Activated CD4-positive, alpha-beta T cell treated with anti-CD3 and anti-CD28 coated beads, Interleukin-2, amount 10 ng/mL, durations not matched to agents 24 days and 14 days (primary cell): Measurements from ENCODE around the gene ICAM4. TPM values are rescaled to one million over a fixed set of nuclear protein-coding genes. Genes with fewer than 3 reads are reported as not detected.

Source experiments
- DNase-seq: peaks from one replicate; pipeline ENCODE4 v3.0.0; 2022
- H3K27ac Mint-ChIP-seq: one replicate; pipeline ENCODE4 v1.8.0; 2022; ENCODE audit warnings: mild to moderate bottlenecking, mixed read lengths
- H3K27me3 Mint-ChIP-seq: one replicate; pipeline ENCODE4 v1.8.0; 2022; ENCODE audit warnings: mixed read lengths
- H3K36me3 Mint-ChIP-seq: one replicate; pipeline ENCODE4 v1.8.0; 2022; ENCODE audit warnings: low read depth, mild to moderate bottlenecking, mixed read lengths
- H3K4me1 Mint-ChIP-seq: one replicate; pipeline ENCODE4 v1.8.0; 2021; ENCODE audit warnings: mixed read lengths
- H3K4me3 Mint-ChIP-seq: one replicate; pipeline ENCODE4 v1.8.0; 2022; ENCODE audit warnings: mild to moderate bottlenecking, moderate library complexity, mixed read lengths
- H3K9me3 Mint-ChIP-seq: one replicate; pipeline ENCODE4 v1.8.0; 2021; ENCODE audit warnings: mixed read lengths
- intact Hi-C: fragments of 100-400 bp; cut with micrococcal nuclease; formaldehyde crosslinking; loops from one replicate; pipeline ENCODE4 v1.15.1; 2023
- total RNA-seq: library from RNA; stranded (reverse); gene quantifications from 2 replicates; pipeline ENCODE4 v1.2.3, GENCODE V29; 2022

Gene ICAM4
- total RNA-seq, 1 donor from 2014 or later = 0.79 TPM

DNA sequence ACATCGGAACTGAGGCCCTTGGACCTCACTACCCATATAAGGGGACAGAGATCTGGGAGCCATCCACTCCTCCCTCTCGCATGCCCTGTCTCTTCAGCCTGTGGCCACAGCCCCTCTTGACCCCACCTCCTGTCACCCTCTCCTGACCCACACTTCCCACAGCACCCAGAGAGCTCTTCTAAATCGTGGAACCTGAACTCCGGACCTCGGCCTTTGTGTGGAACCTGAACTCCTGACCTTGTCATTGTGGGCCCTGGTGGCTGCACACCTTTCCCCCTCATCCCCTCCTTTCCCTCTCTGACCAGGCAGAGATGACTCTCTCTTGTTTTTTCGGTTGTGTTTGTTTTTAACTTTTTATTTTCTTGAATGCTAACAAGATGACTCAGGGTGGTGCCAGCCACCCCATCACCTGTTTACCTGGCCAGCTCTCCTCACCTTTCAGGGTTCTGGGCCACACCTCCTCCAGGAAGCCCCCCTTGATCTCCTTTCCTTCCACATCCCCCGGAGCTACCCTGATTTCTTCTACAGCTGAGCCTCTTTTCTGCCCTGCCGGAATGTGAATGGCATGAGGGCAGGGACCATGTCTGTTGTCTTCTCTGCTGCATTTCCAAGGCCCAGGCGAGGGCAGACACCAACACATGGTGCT is 29.7 kb upstream of the ICAM4 start:
- no peaks in the 10 kb centered on the region for H3K27me3 Mint-ChIP-seq
- intact Hi-C loops = no loop called here
- H3K4me1 Mint-ChIP-seq = peaks cover 38% of the 10 kb centered on the region
- peaks cover 61% of the 10 kb centered on the region for H3K36me3 Mint-ChIP-seq
- H3K27ac Mint-ChIP-seq = peak overlapping the region; percentile 30
- DNase-seq = no peak
- H3K9me3 Mint-ChIP-seq = no peaks in the 10 kb centered on the region
- H3K4me3 Mint-ChIP-seq = no peak overlapping the region

DNA sequence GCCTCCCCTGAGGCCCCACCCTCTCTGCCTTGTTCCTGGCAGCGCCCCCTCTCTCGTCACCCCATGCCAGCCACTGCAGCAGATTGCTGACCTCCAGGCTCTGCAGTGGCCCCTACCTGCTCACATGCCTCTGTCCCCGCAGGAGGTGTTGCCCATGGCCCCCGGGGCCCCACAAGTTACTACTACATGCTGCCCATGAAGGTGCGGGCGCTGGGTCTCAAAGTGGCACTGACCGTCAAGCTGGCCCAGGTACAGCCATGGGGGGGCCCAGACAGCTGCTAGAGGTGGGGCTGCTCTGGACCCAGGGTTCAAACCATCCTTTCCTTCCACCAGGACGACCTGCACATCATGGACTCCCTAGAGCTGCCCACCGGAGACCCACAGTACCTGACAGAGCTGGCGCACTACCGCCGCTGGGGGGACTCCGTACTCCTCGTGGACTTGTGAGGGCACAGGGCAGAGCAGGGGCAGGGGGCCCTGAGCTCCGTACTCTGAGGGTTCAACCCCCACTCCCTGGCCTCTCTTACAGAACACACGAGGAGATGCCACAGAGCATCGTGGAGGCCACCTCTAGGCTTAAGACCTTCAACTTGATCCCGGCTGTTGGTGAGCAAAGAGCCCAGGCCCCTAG is 28.6 kb upstream of the ICAM4 start:
- no peaks in the 10 kb centered on the region for H3K27me3 Mint-ChIP-seq

DNA sequence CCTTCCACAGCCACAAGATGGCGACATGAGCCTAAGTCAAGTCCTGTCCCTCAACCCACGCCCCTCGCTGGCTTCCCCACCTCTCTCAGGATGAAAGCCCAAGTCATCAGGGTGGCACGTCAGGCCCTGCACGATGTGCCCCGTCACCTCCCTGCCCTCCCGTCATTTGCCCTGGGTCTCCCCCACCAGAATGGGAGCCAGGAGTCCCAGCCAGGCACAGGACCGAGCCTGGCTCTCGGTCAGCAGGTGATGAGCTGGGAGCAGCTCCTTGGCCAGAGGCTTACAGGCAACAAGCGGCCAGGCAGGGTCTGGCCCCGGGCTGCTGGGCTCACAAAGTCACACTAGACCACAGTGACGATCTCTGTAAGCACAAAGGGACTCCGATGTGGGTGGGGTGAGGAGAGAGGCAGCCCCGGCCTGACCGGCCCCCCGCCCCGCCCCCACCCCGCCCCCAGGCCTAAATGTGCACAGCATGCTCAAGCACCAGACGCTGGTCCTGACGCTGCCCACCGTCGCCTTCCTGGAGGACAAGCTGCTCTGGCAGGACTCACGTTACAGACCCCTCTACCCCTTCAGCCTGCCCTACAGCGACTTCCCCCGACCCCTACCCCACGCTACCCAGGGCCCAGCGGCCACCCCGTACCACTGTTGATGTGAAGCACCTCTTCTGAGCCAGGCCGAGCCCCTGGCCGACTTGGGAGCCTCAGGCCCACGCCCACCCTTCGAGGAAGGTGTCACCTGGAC is 27.4 kb upstream of the ICAM4 start:
- H3K9me3 Mint-ChIP-seq = no peaks in the 10 kb centered on the region
- H3K4me1 Mint-ChIP-seq = peaks cover 28% of the 10 kb centered on the region
- peak overlapping the region; percentile 94 for H3K27ac Mint-ChIP-seq
- H3K36me3 Mint-ChIP-seq = peaks cover 47% of the 10 kb centered on the region
- peak; percentile 97 for DNase-seq
- intact Hi-C loops = loop anchor here (1.0 kb wide), 1 partner anchor 130 kb away; no protein-coding TSS in a partner anchor
- peak overlapping the region; percentile 70 for H3K4me3 Mint-ChIP-seq
- H3K27me3 Mint-ChIP-seq = no peaks in the 10 kb centered on the region

More for the DNA sequence above, 28.6 kb upstream of the ICAM4 start:
- intact Hi-C loops = no loop called here
- H3K36me3 Mint-ChIP-seq = peaks cover 53% of the 10 kb centered on the region
- H3K4me3 Mint-ChIP-seq = no peak overlapping the region
- no peaks in the 10 kb centered on the region for H3K9me3 Mint-ChIP-seq
- H3K27ac Mint-ChIP-seq = no peak overlapping the region
- H3K4me1 Mint-ChIP-seq = peaks cover 34% of the 10 kb centered on the region
- DNase-seq = no peak

DNA sequence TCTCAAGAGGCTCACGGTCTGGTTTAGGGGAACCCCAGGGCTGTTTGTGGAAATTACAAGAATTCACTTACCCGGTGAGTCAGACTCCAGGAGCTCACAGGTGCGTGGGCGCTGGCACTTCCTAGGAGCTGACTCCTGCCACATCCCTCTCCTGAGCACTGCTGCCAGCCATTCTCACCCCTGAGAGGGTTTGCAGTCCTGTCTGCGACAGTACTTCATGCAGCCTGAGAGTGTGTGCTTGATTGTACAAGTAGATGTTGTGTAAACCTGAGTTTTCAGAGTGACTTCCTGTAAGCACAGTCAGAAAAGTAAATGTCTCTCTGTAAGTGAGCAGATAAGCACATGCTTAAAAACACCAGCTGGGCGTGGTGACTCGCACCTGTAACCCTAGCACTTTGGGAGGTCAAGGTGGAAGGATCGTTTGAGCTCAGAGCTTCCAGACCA is 26.6 kb upstream of the ICAM4 start:
- intact Hi-C loops = loop anchor here (1.0 to 2.0 kb wide), 2 partner anchors 11 to 121 kb away; partner anchors contain the start of genes ICAM1 and TYK2
- H3K9me3 Mint-ChIP-seq = no peaks in the 10 kb centered on the region

DNA sequence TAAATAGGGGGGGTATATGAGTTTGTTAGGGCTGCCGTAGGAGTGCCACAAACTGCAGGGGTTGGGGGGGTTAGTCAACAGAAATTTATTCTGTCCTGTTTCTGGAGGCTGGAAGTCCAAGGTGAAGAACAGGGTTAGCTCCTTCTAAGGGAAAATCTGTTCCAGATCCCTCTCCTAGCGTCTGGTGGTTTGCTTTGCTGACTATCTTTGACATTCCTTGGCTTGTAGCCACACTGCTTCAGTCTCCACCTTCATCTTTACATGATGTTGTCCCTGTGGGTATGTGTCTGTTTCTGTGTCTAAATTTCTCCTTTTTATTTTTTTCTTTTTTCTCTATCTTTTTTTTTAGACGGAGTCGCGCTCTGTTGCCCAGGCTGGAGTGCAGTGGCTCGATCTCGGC is 24.0 kb upstream of the ICAM4 start:
- peaks cover 24% of the 10 kb centered on the region for H3K4me1 Mint-ChIP-seq
- no peaks in the 10 kb centered on the region for H3K27me3 Mint-ChIP-seq
- peaks cover 20% of the 10 kb centered on the region for H3K36me3 Mint-ChIP-seq
- DNase-seq = no peak
- no peak overlapping the region for H3K4me3 Mint-ChIP-seq
- no peak overlapping the region for H3K27ac Mint-ChIP-seq
- intact Hi-C loops = no loop called here
- no peaks in the 10 kb centered on the region for H3K9me3 Mint-ChIP-seq

More for the DNA sequence above, 26.6 kb upstream of the ICAM4 start:
- no peaks in the 10 kb centered on the region for H3K27me3 Mint-ChIP-seq
- peak overlapping the region; percentile 70 for H3K4me3 Mint-ChIP-seq
- peaks cover 24% of the 10 kb centered on the region for H3K4me1 Mint-ChIP-seq
- DNase-seq = peak; percentile 85
- peaks cover 39% of the 10 kb centered on the region for H3K36me3 Mint-ChIP-seq
- peak overlapping the region; percentile 94 for H3K27ac Mint-ChIP-seq

DNA sequence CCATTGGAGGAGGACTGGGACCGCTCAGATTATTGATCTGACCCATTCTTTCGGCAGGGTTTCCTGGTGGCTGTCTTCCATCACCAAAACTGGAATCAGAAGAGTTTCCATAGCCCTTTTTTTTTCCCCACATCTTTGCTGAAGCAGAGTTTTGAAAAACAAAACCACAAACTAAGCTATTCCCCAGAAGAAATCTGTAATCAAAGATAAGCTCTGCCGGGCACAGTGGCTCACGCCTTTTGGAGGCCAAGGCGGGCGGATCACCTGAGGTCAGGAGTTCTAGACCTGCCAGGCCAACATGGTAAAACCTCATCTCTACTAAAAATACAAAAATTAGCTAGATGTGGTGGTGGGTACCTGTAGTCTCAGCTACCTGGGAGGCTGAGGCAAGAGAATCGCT is 20.0 kb upstream of the ICAM4 start:
- Mint-ChIP-seq H3K27me3 (no peaks in the 10 kb centered on the region), H3K4me3 (no peak overlapping the region), H3K4me1 (peaks cover 12% of the 10 kb centered on the region), H3K27ac (peak overlapping the region; percentile 26), H3K36me3 (peaks cover 6% of the 10 kb centered on the region), H3K9me3 (no peaks in the 10 kb centered on the region)
- intact Hi-C loops = no loop called here
- DNase-seq = no peak

DNA sequence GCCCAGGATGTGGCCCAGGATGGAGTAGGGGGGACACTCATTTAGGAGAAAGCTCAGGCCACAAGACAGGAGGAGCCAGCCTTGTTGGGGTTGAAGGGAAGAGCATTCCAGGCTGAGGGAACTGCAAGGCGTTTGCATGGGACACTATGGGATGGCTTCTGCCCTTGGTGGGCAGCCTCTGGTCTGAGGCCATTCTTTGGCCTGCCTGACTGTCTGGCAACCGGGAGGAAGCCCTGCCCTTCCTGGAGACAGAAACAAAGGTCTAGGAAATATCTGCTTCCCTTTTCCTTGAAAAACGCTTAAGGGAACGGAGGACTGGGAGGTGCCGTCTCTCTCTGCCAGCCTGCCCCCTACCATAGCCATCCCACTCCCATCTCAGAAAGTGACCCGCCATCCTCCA is 18.7 kb upstream of the ICAM4 start:
- Mint-ChIP-seq H3K36me3 (peaks cover 18% of the 10 kb centered on the region), H3K4me1 (peaks cover 20% of the 10 kb centered on the region), H3K27me3 (no peaks in the 10 kb centered on the region), H3K9me3 (no peaks in the 10 kb centered on the region), H3K27ac (no peak overlapping the region), H3K4me3 (no peak overlapping the region)
- no peak for DNase-seq
- intact Hi-C loops = no loop called here

DNA sequence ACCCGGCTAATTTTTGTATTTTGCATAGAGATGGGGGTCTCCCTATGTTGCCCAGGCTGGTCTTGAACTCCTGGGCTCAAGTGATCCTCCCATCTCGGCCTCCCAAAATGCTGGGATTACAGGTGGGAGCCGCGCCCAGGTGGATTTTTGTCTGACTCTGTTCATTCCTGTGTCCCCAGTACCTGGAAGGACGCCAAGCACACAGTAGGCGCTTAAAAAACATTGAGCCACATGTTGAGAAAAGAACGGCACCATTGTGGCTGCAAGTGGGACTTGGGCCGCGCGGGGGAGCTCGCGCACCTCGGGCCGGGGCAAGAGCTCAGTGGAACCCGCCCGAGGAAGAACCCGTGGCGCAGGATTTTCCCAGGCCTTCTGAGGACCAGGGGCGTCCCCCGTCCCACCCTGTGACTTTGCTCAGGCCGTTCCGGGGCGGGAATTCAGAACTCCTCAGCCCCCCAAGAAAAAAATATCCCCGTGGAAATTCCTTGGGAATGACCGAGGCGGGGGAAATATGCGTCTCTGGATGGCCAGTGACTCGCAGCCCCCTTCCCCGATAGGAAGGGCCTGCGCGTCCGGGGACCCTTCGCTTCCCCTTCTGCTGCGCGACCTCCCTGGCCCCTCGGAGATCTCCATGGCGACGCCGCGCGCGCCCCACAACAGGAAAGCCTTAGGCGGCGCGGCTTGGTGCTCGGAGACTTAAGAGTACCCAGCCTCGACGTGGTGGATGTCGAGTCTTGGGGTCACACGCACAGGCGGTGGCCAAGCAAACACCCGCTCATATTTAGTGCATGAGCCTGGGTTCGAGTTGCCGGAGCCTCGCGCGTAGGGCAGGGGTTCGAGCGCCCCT is 17.2 kb upstream of the ICAM4 start:
- peaks cover 28% of the 10 kb centered on the region for H3K4me1 Mint-ChIP-seq
- H3K36me3 Mint-ChIP-seq = peaks cover 24% of the 10 kb centered on the region
- intact Hi-C loops = loop anchor here (1.0 to 5.0 kb wide), 7 partner anchors 17 to 298 kb away; partner anchors contain the start of genes CDKN2D, FDX2, ICAM4 and KRI1
- DNase-seq = peak; percentile 97
- no peaks in the 10 kb centered on the region for H3K9me3 Mint-ChIP-seq
- H3K27ac Mint-ChIP-seq = peak overlapping the region; percentile 96
- H3K27me3 Mint-ChIP-seq = no peaks in the 10 kb centered on the region
- peak overlapping the region; percentile 96 for H3K4me3 Mint-ChIP-seq

DNA sequence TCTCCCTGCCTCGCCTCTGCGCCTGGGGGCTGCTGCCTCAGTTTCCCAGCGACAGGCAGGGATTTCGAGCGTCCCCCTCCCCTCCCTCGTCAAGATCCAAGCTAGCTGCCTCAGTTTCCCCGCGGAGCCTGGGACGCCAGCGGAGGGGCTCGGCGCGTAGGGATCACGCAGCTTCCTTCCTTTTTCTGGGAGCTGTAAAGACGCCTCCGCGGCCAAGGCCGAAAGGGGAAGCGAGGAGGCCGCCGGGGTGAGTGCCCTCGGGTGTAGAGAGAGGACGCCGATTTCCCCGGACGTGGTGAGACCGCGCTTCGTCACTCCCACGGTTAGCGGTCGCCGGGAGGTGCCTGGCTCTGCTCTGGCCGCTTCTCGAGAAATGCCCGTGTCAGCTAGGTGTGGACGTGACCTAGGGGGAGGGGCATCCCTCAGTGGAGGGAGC is 16.6 kb upstream of the ICAM4 start:
- H3K9me3 Mint-ChIP-seq = no peaks in the 10 kb centered on the region
- peaks cover 30% of the 10 kb centered on the region for H3K36me3 Mint-ChIP-seq
- intact Hi-C loops = loop anchor here (1.0 to 5.0 kb wide), 6 partner anchors 16 to 297 kb away; partner anchors contain the start of genes CDKN2D, FDX2, ICAM4 and KRI1
- DNase-seq = peak; percentile 95
- peak overlapping the region; percentile 96 for H3K4me3 Mint-ChIP-seq
- no peaks in the 10 kb centered on the region for H3K27me3 Mint-ChIP-seq
- H3K27ac Mint-ChIP-seq = peak overlapping the region; percentile 96
- H3K4me1 Mint-ChIP-seq = peaks cover 33% of the 10 kb centered on the region

DNA sequence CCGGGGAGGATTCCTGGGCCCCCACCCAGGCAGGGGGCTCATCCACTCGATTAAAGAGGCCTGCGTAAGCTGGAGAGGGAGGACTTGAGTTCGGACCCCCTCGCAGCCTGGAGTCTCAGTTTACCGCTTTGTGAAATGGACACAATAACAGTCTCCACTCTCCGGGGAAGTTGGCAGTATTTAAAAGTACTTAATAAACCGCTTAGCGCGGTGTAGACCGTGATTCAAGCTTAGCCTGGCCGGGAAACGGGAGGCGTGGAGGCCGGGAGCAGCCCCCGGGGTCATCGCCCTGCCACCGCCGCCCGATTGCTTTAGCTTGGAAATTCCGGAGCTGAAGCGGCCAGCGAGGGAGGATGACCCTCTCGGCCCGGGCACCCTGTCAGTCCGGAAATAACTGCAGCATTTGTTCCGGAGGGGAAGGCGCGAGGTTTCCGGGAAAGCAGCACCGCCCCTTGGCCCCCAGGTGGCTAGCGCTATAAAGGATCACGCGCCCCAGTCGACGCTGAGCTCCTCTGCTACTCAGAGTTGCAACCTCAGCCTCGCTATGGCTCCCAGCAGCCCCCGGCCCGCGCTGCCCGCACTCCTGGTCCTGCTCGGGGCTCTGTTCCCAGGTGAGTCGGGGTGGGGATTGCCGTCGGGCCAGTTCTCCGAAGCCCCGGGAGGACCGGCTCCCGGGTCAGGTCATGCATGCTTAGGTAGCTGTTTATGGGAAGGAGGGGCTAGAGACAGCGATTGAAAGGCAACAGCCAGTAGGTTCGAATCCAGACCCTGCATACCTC is 15.9 kb upstream of the ICAM4 start, which contains the start of gene ICAM1:
Gene ICAM1, plus strand, starts transcription at position 505 of the 779 bp plus-strand sequence. Its CDS starts 40 bp downstream, at position 545.
- peaks cover 33% of the 10 kb centered on the region for H3K4me1 Mint-ChIP-seq
- DNase-seq = peak; percentile 95

DNA sequence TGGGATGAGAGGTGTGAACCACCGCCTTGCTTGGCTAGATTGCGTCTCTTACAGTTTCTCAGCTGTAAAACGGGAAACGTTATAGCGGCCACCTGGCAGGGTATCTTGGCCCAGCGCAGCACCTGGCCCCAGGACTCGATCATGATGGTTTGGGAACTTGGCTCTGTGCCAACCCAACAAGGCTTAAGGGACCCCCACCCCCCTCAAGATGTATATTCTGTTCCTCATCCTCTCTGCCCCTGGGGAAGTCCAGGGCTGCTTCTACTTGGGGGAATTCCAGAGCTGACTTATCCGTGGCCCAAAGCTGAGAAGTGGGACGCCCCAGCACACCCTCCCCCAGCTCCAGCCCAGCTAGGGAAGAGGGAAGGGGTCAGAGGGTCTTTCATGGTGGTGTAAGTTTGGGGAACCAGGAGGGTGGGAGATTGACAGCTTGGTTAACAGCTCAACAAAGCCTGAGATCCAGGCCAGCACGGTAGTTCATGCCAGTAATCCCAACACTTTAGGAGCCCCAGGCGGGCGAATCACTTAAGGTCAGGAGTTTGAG is 15.1 kb upstream of the ICAM4 start:
- H3K36me3 Mint-ChIP-seq = peaks cover 33% of the 10 kb centered on the region
- intact Hi-C loops = loop anchor here (1.0 to 5.0 kb wide), 5 partner anchors 11 to 296 kb away; partner anchors contain the start of genes CDKN2D, FDX2, KRI1 and RAVER1

More for the DNA sequence above, 15.9 kb upstream of the ICAM4 start, which contains the start of gene ICAM1:
- Mint-ChIP-seq H3K4me3 (peak within 1 kb of the TSS; percentile 96), H3K36me3 (peaks cover 33% of the 10 kb centered on the region), H3K9me3 (no peaks in the 10 kb centered on the region), H3K27me3 (no peaks in the 10 kb centered on the region), H3K27ac (peak within 1 kb of the TSS; percentile 96)
- intact Hi-C loops = loop anchor here (1.0 to 5.0 kb wide), 7 partner anchors 11 to 296 kb away; partner anchors contain the start of genes CDKN2D, FDX2, ICAM4 and KRI1

DNA sequence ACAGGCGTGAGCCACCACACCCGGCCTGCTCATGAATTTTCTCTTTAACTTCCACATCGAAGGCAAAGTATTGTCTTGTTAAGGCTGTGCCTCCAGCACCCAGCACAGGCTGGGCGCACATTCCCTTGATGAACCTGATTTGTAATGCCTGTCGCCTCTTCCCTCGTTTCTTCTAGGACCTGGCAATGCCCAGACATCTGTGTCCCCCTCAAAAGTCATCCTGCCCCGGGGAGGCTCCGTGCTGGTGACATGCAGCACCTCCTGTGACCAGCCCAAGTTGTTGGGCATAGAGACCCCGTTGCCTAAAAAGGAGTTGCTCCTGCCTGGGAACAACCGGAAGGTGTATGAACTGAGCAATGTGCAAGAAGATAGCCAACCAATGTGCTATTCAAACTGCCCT is 12.2 kb upstream of the ICAM4 start:
- H3K27ac Mint-ChIP-seq = peak overlapping the region; percentile 39
- no peaks in the 10 kb centered on the region for H3K27me3 Mint-ChIP-seq
- no peak for DNase-seq
- H3K4me3 Mint-ChIP-seq = peak overlapping the region; percentile 69
- H3K9me3 Mint-ChIP-seq = no peaks in the 10 kb centered on the region
- intact Hi-C loops = loop anchor here (5.0 kb wide), 2 partner anchors 43 to 293 kb away; partner anchors contain the start of genes CDKN2D, FDX2 and KRI1
- peaks cover 54% of the 10 kb centered on the region for H3K36me3 Mint-ChIP-seq
- H3K4me1 Mint-ChIP-seq = peaks cover 42% of the 10 kb centered on the region

More for the DNA sequence above, 15.1 kb upstream of the ICAM4 start:
- DNase-seq = peak; percentile 80
- H3K4me3 Mint-ChIP-seq = peak overlapping the region; percentile 96
- H3K27me3 Mint-ChIP-seq = no peaks in the 10 kb centered on the region
- H3K27ac Mint-ChIP-seq = peak overlapping the region; percentile 96
- H3K9me3 Mint-ChIP-seq = no peaks in the 10 kb centered on the region
- peaks cover 33% of the 10 kb centered on the region for H3K4me1 Mint-ChIP-seq
